Skin epidermis (tissue), 12 donors: ENCODE data around the gene TEP1.
"Not testable (repeated sequence)": the region's sequence is repeated elsewhere in the genome, so short reads cannot be mapped to it uniquely, and the experiment has no call there.

Experiments used
- H3K27ac ChIP-seq, 21 experiments: fragments of 200-600 bp; sonication (generic) in 11 of 21; one replicate each; pipeline ENCODE4 v1.5.0; 2020; ENCODE audit warnings: mild to moderate bottlenecking in 3 of 21, inconsistent platforms in 2 of 21, moderate library complexity in 2 of 21
- H3K4me3 ChIP-seq, 7 experiments: fragments of 200-600 bp; sonication (generic) in 2 of 7; one replicate each; pipeline ENCODE4 v1.5.0; 2020; ENCODE audit warnings: inconsistent platforms in 2 of 7, mild to moderate bottlenecking in 2 of 7, moderate library complexity in 1 of 7

Gene TEP1

DNA sequence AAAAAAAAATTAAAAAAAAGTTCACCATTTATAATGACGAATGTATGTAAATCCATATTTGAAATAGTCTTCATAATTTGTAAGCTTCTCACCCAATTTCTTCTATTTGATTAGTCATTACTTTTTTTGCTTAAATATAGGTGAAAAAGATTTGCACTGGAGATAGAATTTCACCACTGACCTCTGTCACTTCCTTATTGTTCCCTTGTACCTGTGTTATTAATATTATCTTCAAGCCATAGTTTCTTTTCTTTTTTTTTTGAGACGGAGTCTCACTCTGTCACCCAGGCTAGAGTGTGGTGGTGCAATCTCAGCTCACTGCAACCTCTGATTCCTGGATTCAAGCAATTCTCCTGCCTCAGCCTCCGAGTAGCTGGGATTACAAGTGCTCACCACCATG, 15.8 kb downstream of the TEP1 start:
- no peak overlapping the region for H3K27ac ChIP-seq
- H3K4me3 ChIP-seq = no peak overlapping the region

- Histone ChIP-seq H3K27ac (no peak overlapping the region), H3K4me3 (no peak overlapping the region)
Measured at GRCh38 chr14:20391505-20391904, 21.8 kb downstream of the TEP1 start.

DNA sequence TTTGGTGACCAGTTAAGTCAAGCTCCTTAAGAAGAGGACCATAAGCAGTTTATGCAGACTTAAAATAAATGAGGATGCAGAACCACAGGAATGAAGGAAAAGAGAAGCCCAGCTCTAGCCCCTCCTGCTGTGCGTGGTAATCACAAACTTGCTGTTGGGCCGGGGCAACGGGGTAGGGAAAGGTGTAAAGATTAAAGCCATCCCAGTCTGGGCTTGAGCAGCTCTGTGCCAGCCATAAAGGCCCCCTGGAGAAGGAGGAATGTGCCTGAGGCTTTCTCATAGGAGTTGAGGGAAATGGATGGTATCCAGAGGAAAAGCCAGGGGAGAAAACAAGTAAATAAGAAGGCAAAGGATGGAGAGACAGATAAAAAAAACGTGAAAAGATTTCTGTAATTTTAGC, 25.1 kb downstream of the TEP1 start:
- H3K4me3 ChIP-seq = no peak overlapping the region
- no peak overlapping the region for H3K27ac ChIP-seq

- Histone ChIP-seq H3K4me3 (no peak overlapping the region), H3K27ac (no peak overlapping the region)
Measured at GRCh38 chr14:20387576-20387975, 25.7 kb downstream of the TEP1 start.

GRCh38 chr14:20386276-20386855, 26.9 kb downstream of the TEP1 start:
- no peak overlapping the region for H3K4me3 ChIP-seq
- H3K27ac ChIP-seq = no peak overlapping the region

DNA sequence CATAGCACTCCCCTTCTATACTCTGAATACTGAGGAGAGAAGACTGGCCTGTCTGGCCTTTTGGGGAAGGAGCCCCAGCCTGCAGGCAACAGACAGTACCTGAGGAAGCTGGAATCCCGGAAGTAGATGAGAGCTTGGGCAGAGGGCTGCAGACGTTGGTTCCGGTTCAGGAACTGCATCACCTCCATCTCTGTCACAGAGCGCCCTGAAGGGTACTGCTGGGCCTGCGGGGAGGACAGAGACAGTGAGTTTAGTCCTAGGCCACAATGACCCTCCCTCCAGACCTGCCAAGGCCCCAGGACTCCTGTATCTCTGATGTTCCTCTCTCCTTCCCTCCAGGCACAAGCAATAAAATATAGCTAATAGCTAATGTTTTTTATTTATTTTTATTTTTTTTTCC, 28.4 kb downstream of the TEP1 start:
- no peak overlapping the region for H3K4me3 ChIP-seq

DNA sequence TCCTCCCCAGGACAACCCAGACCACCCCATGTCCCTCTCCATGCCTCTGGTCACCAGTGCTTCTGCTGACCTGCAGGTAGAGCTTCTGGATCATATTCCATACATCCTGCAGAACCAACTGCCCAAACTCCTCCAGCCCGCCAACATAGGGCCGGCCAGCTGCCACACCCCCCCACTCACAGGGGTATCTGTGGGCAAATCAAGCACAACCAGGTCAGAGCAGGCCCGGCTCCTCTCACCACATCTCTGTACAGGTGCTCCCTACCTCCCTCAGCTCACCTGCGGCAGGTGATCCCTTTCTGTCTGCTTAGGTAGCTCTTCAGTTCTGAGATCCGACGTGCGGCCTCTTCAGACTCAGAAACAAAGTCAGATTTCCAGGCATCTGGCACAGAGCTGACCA, 29.0 kb downstream of the TEP1 start:
- Histone ChIP-seq H3K4me3 (no peak overlapping the region), H3K27ac (no peak overlapping the region)

More for the DNA sequence above, 28.4 kb downstream of the TEP1 start:
- no peak overlapping the region for H3K27ac ChIP-seq

DNA sequence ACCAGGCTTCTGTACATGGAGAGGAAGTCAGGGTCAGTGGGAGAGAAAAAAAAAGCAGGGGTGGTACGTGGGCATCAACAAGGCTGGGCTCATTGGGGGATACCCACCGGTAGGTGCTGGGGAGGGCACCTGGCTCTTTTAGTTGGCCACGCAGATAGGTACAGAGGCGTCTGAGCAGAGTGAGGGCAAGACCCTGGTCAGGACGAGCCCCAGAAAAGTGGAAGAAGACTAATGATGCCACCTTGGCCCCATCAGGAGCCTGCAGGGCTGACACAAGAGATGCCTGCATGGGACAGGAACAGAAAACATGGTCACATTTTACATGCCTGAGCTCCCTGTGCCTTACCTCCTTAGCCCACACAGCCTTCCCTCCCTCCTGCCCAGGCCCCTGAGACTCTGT, 29.7 kb downstream of the TEP1 start:
- no peak overlapping the region for H3K4me3 ChIP-seq
- H3K27ac ChIP-seq = no peak overlapping the region

- no peak overlapping the region for H3K4me3 ChIP-seq
- no peak overlapping the region for H3K27ac ChIP-seq
Measured at GRCh38 chr14:20383032-20383431, 30.3 kb downstream of the TEP1 start.

GRCh38 chr14:20382526-20382925, 30.8 kb downstream of the TEP1 start:
- H3K27ac ChIP-seq = no peak overlapping the region
- no peak overlapping the region for H3K4me3 ChIP-seq

- no peak overlapping the region for H3K27ac ChIP-seq
- H3K4me3 ChIP-seq = no peak overlapping the region
Measured at GRCh38 chr14:20381341-20381740, 32.0 kb downstream of the TEP1 start.

DNA sequence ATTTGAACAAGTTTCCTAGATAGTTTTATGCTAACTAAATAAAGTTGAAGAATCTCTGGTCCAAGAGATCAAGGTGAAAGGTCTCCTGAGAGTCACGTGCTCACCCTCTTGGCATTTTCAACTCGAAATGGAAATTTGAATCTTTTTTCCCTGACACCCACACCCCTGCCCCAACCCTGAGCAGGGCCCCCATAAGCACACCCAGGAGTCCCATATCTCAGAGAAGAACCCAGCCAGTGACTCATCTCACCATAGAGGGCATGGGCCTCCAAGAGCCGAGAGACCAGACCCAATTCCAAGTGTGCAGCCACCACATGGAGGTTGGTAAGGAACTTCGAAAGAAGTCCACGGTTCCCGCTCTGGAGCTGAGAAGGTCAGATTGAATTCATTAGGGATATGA, 32.6 kb downstream of the TEP1 start:
- Histone ChIP-seq H3K4me3 (no peak overlapping the region), H3K27ac (no peak overlapping the region)

DNA sequence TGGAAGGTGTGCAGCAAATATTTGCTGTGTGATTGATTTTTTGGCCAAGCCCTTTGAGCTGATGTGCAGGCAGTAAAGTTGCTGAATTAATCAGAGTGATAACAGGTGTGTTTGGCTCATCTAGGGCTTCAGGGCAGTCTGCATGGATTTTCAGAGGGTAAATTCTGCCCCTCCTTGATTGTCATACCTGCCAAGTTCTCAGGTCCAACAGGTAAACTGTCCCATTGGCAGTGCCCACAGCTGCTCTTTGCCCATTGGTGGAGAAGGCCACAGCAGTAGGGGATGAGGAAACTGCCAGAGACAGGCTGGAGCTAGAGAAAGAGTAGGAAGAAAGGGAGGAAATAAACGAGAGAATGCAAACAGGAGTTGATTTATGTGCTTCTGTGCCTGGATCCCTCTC, 33.6 kb downstream of the TEP1 start:
- Histone ChIP-seq H3K4me3 (no peak overlapping the region), H3K27ac (no peak overlapping the region)

DNA sequence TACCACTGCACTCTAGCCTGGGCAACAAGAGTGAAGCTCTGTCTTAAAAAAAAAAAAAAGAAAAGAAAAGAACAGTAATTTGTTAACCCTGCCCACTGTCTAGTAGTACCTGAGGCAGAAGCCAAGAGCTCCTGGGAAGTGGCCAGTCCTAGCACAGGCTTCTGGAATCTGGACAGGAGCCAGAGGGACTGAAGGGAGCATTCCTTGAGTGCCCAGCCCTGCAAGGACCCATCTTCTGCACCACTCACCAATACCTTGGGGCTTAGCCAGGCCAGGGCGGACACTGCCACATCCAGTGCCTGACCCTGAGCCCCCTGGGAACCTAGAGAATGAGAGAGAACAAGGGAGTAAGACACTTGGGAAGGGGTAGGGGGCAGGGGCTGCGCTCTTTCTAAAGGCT, 36.1 kb downstream of the TEP1 start:
- no peak overlapping the region for H3K4me3 ChIP-seq
- H3K27ac ChIP-seq = no peak overlapping the region

GRCh38 chr14:20376071-20376588, 37.2 kb downstream of the TEP1 start:
- H3K4me3 ChIP-seq = no peak overlapping the region
- no peak overlapping the region for H3K27ac ChIP-seq

- no peak overlapping the region for H3K27ac ChIP-seq
- H3K4me3 ChIP-seq = no peak overlapping the region
Measured at GRCh38 chr14:20375471-20375870, 37.8 kb downstream of the TEP1 start.

DNA sequence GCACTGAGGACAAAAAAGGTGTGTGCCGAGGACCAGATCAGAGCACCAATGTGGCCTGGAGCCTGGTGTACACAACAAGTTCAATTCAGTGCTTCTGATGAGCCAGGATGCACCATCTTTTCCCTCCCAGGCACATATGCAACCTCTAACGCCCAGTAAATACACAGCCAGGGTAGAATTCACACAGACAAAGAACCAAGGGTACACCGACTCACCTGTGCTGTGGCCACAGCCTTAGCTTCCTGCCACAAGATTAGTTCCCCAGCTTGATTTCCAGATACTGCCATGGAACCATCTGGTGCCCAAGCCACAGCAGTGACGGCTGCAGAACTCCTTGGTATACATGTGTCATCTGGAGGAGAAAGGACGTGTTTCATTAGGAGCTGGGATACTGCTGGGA, 40.5 kb downstream of the TEP1 start:
- no peak overlapping the region for H3K4me3 ChIP-seq
- no peak overlapping the region for H3K27ac ChIP-seq

DNA sequence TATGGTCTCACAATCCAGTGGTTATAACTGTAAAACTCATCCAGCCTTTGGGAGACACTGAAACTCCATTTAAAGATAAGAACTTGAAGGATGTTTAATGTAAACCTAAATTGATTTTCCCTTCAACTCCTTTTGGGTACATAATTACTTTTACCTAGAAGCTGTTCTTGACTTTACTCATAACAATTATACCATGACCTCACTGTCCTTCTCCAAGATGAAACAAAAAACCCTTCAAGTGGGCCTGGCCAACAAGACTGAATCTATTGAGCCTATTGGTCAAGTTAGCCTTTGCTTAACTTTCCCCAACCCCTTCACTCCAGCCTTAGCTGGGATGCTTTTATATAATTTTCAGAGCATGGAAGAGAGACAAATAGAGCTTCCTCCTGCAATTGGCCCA, 47.4 kb downstream of the TEP1 start:
- H3K27ac ChIP-seq = no peak overlapping the region
- H3K4me3 ChIP-seq = no peak overlapping the region

DNA sequence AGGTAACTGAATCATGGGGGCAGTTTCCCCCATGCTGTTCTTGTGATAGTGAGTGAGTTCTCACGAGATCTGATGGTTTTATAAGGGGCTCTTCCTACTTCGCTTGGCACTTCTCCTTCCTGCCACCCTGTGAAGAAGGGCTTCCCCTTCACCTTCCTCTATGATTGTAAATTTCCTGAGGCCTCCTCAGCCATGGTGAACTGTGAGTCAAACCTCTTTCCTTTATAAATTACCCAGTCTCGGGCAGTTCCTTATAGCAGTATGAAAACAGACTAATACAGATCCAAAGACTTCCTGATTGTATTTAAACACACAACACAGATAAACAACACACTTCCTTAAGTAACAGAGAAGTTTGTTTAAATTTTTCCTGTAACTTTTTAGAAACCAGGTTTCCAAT, 54.8 kb downstream of the TEP1 start:
- H3K4me3 ChIP-seq = not testable (repeated sequence)
- peak overlapping the region in 1 of 21 experiments; percentile 12 for H3K27ac ChIP-seq

DNA sequence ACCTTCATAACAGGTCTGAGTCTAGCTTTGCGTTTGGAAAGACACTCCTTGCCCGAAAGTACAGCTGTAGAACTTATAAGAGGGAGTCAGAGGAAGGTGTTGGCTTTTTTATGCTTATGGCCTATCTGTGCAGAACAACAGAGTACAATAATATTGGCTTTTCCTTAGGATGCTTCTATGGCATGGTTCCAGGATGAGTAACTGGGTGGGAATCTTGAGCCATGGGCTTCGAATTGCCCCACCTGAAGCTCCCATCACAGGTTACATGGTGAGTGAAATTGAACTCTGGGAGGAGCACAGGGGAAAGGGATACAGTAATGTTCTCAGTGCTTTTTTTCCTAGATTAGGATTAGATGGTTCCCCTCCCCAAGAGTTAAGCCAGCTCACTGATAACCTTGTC, 56.9 kb downstream of the TEP1 start:
- no peak overlapping the region for H3K27ac ChIP-seq
- H3K4me3 ChIP-seq = no peak overlapping the region

DNA sequence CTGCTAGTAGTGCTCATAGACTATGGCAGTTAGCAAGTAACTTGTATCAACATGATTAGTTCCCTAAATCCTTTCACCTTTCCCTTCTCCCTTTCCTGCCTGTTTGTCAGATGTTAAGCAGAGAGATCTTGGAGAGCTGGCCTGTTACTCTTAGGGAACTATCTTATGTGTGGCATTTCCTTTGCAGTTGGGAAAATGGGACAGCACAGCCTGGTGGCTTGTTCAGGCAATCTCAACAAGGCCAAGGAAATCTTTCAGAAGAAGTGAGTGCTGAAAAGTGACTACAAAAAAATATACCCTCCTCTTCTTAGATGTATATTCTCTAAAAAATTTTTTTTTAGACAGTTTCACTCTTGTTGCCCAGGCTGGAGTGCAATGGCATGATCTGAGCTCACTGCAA, 62.4 kb downstream of the TEP1 start:
- H3K27ac ChIP-seq = no peak overlapping the region
- H3K4me3 ChIP-seq = no peak overlapping the region

- Histone ChIP-seq H3K4me3 (no peak overlapping the region), H3K27ac (no peak overlapping the region)
Measured at GRCh38 chr14:20350282-20350681, 63.0 kb downstream of the TEP1 start.
